Tibial nerve (tissue), 4 donors: ENCODE measurements around the gene MTCL3.

ENCODE experiments used
- DNase-seq, 2 donors: peaks; one replicate each; pipeline ENCODE4 v3.0.0-alpha.2; 2019; ENCODE audit warnings: low spot score in 2 of 2
- H3K27ac ChIP-seq, 4 donors: fragments of 200-600 bp; sonication (generic) in 3 of 4; one replicate each; pipeline ENCODE4 v1.5.1; 2017 to 2019; ENCODE audit warnings: mild to moderate bottlenecking in 1 of 4
- H3K27me3 ChIP-seq, 2 donors: fragments of 200-600 bp; sonication (generic) in 1 of 2; one replicate each; pipeline versions ENCODE4 v1.5.1 to v1.6.0; 2017 to 2019
- H3K36me3 ChIP-seq, 3 donors: fragments of 200-600 bp; sonication (generic); one replicate each; pipeline ENCODE4 v1.5.1; 2018 to 2019
- H3K4me1 ChIP-seq, 4 donors: fragments of 200-600 bp; sonication (generic) in 3 of 4; one replicate each; pipeline ENCODE4 v1.5.1; 2017 to 2019
- H3K4me3 ChIP-seq, 4 donors: fragments of 200-600 bp; sonication (generic) in 3 of 4; one replicate each; pipeline ENCODE4 v1.5.1; 2017 to 2019; ENCODE audit warnings: mild to moderate bottlenecking in 1 of 4, moderate library complexity in 1 of 4
- H3K9me3 ChIP-seq, 4 donors: fragments of 200-600 bp; sonication (generic) in 3 of 4; one replicate each; pipeline ENCODE4 v1.5.1; 2017 to 2019
- CTCF ChIP-seq, 5 experiments: fragments of 200-600 bp in 3 of 5; fragments of 450-650 bp in 2 of 5; sonication (generic) in 3 of 5; IDR thresholded peaks; one replicate each; pipeline ENCODE4 v1.5.1; 2016 to 2019; ENCODE audit warnings: antibody characterized with exemption in 5 of 5, mild to moderate bottlenecking in 3 of 5, moderate library complexity in 2 of 5
- EP300 ChIP-seq, 2 donors: sonication (generic); formaldehyde crosslinking; IDR thresholded peaks; one replicate each; pipeline ENCODE4 v1.6.1; 2017; ENCODE audit warnings: antibody characterized with exemption in 2 of 2, mild to moderate bottlenecking in 1 of 2
- POLR2A ChIP-seq, 2 donors: fragments of 450-650 bp; IDR thresholded peaks; one replicate each; pipeline ENCODE4 v1.6.1; 2017; ENCODE audit warnings: antibody characterized with exemption in 2 of 2, mild to moderate bottlenecking in 2 of 2, moderate library complexity in 2 of 2
- WGBS, 2 donors: methylation state at CpG; one replicate each; pipeline ENCODE4 v1.1.5; 2018; 5-methylcytosine and 5-hydroxymethylcytosine counted together

Gene MTCL3

GRCh38 chr6:127520066-127520465, 931 bp upstream of the MTCL3 start:
- Histone ChIP-seq H3K9me3 (no peaks in the 10 kb centered on the region), H3K4me3 (no peak overlapping the region), H3K4me1 (peaks cover 0 to 28% (median 8%) of the 10 kb centered on the region in 4 donors), H3K27me3 (peaks cover 0 to 47% of the 10 kb centered on the region in 2 donors), H3K36me3 (no peaks in the 10 kb centered on the region), H3K27ac (no peak overlapping the region)
- 14 to 23% methylated on average over 2 of the region's 2 CpGs for WGBS, 2 donors
- TF ChIP-seq CTCF (IDR thresholded peaks at IDR 0.05) (no peak), EP300 (IDR thresholded peaks at IDR 0.05) (no peak), POLR2A (IDR thresholded peaks at IDR 0.05) (no peak)
- DNase-seq = no peak

- H3K27ac ChIP-seq = no peak overlapping the region
- no peak for DNase-seq
- peaks cover 0 to 47% of the 10 kb centered on the region in 2 donors for H3K27me3 ChIP-seq
- H3K4me3 ChIP-seq = peak overlapping the region in 3 of 4 donors; percentile 16 to 31 (median 26)
- TF ChIP-seq CTCF (IDR thresholded peaks at IDR 0.05) = no peak
- no peaks in the 10 kb centered on the region for H3K36me3 ChIP-seq
- H3K9me3 ChIP-seq = no peaks in the 10 kb centered on the region
- 6 to 8% methylated on average over 10 of the region's 10 CpGs for WGBS, 2 donors
- H3K4me1 ChIP-seq = peaks cover 0 to 34% (median 12%) of the 10 kb centered on the region in 4 donors
These were observed 292 bp upstream of the MTCL3 start for GRCh38 chr6:127519469-127519785.

- DNase-seq = no peak
- TF ChIP-seq EP300 (IDR thresholded peaks at IDR 0.05) (no peak), CTCF (IDR thresholded peaks at IDR 0.05) (no peak), POLR2A (IDR thresholded peaks at IDR 0.05) (no peak)
- WGBS, 2 donors = 13 to 16% methylated on average over 10 of the region's 10 CpGs
- Histone ChIP-seq H3K4me1 (peaks cover 0 to 37% (median 13%) of the 10 kb centered on the region in 4 donors), H3K27ac (no peak overlapping the region), H3K4me3 (peak overlapping the region in 1 of 4 donors; percentile 31), H3K9me3 (no peaks in the 10 kb centered on the region), H3K36me3 (no peaks in the 10 kb centered on the region), H3K27me3 (peaks cover 0 to 40% of the 10 kb centered on the region in 2 donors)
These were observed 885 bp downstream of the MTCL3 start for GRCh38 chr6:127518191-127518709.

GRCh38 chr6:127517693-127518092, 1.4 kb downstream of the MTCL3 start:
- H3K9me3 ChIP-seq = no peaks in the 10 kb centered on the region
- H3K4me3 ChIP-seq = no peak overlapping the region
- H3K4me1 ChIP-seq = peaks cover 0 to 37% (median 13%) of the 10 kb centered on the region in 4 donors
- no peak overlapping the region for H3K27ac ChIP-seq
- H3K36me3 ChIP-seq = no peaks in the 10 kb centered on the region
- TF ChIP-seq CTCF (IDR thresholded peaks at IDR 0.05) = no peak
- TF ChIP-seq EP300 (IDR thresholded peaks at IDR 0.05) = no peak
- TF ChIP-seq POLR2A (IDR thresholded peaks at IDR 0.05) = no peak
- WGBS, 2 donors = 76 to 80% methylated on average over 2 of the region's 2 CpGs
- DNase-seq = no peak
- peaks cover 0 to 39% of the 10 kb centered on the region in 2 donors for H3K27me3 ChIP-seq

- no peaks in the 10 kb centered on the region for H3K9me3 ChIP-seq
- DNase-seq = peak in 1 of 2 donors; percentile 41
- TF ChIP-seq POLR2A (IDR thresholded peaks at IDR 0.05) (no peak), CTCF (IDR thresholded peaks at IDR 0.05) (peak; percentile 50 to 81 (median 55))
- WGBS, 2 donors = 12% methylated on average over 6 of the region's 6 CpGs
- H3K4me1 ChIP-seq = peaks cover 0 to 37% (median 13%) of the 10 kb centered on the region in 4 donors
- H3K36me3 ChIP-seq = peaks cover 0 to 1% (median 0%) of the 10 kb centered on the region in 3 donors
- peak overlapping the region; percentile 50 to 67 (median 60) for H3K4me3 ChIP-seq
- H3K27ac ChIP-seq = peak overlapping the region in 2 of 4 donors; percentile 38 to 80
- peaks cover 0 to 35% of the 10 kb centered on the region in 2 donors for H3K27me3 ChIP-seq
These were observed 2.4 kb downstream of the MTCL3 start for GRCh38 chr6:127516662-127517273.
